ENCODE measurements around the gene TMF1.

- TF ChIP-seq CTCF (IDR thresholded peaks at IDR 0.05) (no peak), POLR2A (IDR thresholded peaks at IDR 0.05) (no peak)
Observed at GRCh38 chr3:69081583-69082262, 29.6 kb upstream of the TMF1 start.

All from adrenal gland (tissue), 5 donors.